Stimulated activated CD8-positive, alpha-beta memory T cell treated with anti-CD3 and anti-CD28 coated beads, Interleukin-4, amount 100 ng/mL, for 24 hours (primary cell): ENCODE measurements around the gene SLC25A25.
"Not testable (repeated sequence)": the region's sequence is repeated elsewhere in the genome, so short reads cannot be mapped to it uniquely, and the experiment has no call there.

ENCODE experiments used
- DNase-seq: peaks from one replicate; pipeline ENCODE4 v3.0.0-alpha.2; 2020; ENCODE audit warnings: low read depth

SLC25A25 gene

GRCh38 chr9:128051932-128052709, 15.9 kb upstream of the SLC25A25 start:
- DNase-seq, result no peak

DNA sequence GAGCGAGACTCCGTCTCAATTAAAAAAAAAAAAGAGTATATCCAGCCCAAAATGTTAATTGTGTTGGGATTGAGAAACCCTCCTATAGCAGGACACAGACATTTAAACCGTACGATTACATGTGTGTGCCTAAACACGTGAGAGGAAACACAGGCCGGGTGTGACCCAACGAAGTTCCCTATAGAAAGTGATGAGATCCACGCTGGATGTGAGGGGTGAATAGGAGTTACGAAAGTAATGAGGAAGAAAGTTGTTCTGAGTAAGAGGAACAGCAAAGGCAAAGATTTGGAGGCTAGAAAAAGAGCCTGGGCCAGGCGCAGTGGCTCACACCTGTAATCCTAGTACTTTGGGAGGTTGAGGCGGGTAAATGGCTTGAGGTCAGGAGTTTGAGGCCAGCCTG, 14.5 kb upstream of the SLC25A25 start:
- no peak for DNase-seq

DNA sequence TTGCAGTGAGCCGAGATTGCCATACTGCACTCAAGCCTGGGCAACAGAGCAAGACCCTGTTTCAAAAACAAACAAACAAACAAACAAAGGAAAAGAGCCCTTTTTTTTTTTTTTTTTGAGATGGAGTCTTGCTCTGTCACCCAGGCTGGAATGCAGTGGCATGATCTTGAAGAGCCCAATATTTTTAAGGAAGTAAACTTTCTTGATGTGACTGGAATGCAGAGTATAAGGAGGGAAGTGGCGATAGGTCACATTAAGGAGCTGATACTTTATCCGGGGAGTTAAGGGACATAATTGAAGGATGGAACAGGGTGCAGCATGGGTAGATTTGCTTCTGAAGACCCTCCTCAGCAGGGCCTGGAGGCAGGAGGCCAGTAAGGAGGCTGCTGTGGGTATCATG, 13.9 kb upstream of the SLC25A25 start:
- DNase-seq, result no peak

- DNase-seq, result no peak
These were observed 12.5 kb upstream of the SLC25A25 start for GRCh38 chr9:128055344-128056040.

GRCh38 chr9:128056086-128056485, 11.9 kb upstream of the SLC25A25 start:
- no peak for DNase-seq

- DNase-seq, result no peak
These were observed 10.9 kb upstream of the SLC25A25 start for GRCh38 chr9:128056887-128057723.

GRCh38 chr9:128057724-128058409, 10.2 kb upstream of the SLC25A25 start:
- DNase-seq, result no peak

DNA sequence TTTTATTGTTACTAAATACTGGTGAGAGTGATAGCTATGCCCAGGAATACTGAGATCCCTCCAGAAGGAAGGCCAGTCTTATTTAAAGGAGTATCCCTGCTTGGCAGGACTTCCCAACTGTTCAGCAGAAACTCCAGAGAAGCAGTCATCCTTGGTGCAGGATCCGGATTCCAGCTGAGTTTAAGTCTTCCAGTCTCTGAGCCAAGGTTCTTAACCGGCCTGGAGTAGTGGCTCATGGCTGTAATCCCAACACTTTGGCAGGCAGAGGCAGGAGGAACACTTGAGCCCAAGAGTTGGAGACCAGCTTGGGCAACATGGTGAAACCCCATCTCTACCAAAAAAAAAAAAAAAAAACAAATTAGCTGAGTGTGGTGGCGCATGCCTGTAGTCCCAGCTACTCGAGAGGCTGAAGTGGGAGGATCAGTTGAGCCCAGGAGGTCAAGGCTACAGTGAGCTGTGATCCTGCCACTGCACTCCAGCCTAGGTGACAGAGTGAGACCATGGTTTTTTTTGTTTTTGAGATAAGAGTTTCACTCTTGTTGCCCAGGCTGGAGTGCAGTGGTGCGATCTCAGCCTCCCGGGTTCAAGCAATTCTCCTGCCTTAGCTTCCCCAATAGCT, 8.6 kb upstream of the SLC25A25 start:
- DNase-seq, result no peak

DNA sequence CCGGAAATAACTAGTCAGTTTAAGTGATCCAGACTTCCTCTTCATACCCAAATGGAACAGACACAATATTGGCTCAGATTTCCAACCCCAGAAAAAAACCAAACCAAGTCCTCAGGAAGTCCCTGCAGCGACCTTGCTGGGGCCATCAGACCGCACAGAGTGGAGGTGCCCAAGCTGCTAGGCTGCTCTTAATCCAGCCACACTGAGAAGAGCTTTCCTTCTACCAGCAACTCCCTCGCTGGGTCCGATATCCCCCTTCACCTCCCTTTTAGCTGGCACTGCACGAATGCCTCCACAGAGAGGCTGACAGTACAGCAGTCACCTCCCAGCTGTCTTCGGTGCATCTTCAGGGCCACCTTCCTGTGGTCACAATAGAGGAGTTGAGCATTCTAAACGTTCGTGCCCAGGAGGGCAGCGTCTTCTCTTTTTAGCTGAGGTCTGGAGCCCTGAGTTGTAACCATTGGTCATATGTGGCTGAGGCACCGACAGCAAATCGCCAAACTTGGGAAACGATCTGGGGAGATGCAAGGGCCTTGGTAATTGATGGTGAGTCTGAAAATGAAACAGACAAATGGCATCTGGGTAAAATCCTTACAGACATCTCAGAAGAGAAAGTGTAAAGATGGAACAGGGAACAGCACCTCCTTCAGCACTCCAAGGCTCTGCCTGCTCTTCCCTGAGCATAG, 6.6 kb upstream of the SLC25A25 start:
- no peak for DNase-seq

DNA sequence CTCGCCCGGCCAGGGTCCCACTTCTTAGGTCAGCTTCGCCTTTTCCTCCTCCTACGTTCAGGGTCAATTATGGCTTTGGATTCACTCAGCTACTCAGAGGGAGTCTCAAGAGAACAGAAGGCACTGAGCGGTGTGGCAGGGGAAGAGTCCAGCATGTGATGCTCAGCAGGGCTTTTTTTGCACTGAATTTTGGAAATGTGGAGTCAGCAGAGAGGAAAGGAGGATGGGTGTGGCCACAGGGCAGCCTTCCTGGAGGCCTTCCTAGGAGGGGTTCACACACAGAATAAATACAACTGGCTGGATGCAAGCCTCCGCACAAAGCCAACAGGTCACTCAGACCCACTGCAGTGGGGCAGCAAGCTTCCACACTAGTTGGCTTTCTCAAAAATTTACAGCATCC, 5.8 kb upstream of the SLC25A25 start:
- no peak for DNase-seq

DNA sequence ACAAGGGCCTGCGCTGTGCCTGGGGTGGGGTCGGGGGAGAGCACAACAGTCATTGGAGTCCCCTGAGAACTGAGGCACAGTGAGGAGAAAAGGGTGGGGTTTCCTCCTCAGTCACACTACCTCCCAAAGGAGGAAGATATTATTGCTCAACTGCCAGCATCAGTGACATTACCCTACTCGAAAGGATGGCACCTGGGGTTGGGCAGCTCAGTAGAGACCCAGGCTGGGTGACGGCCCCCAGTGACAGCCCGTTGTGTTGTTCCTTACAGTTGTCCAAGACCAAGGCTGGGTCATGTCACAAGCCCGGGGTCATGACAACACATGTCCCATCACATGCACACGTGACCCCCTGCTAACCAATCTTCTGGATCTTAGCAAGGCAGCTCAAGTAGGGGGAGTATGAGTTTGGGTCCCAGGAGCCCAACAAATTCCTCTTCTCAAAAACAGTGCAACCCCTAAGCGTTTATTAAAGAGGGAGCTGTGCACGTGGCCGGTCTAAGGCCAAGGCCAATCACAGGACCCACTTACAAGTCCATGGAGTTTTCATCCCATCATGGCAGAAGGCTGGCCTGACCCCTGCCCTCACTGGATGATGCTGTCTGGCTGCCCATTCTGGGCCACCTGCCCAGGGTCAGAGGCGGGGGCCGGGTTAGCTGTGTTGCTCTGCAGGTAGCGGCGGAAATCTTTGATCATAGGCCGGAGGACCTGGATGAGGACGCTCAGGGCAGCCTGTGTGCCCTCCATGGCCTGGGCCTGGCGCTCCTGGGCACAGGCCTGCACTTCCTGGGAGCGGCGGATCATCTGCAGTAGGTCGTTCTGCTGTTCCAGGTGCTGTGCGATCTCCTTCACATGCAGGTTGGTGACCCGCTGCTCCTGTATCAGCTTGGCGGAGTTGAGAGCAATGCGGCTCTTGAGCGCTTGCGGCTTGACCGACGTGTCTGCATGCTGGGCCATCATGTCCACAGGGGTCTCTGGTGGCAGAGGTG, 4.9 kb upstream of the SLC25A25 start:
- DNase-seq, result no peak

- DNase-seq, result no peak
These were observed 1.9 kb upstream of the SLC25A25 start for GRCh38 chr9:128065907-128066712.

- peak; percentile 89 for DNase-seq
These were observed 1.1 kb upstream of the SLC25A25 start, which contains the start of gene NAIF1 for GRCh38 chr9:128066713-128067644. Gene NAIF1, minus strand, starts transcription at chr9:128067320. Its CDS starts 219 bp downstream, at chr9:128067101.

DNA sequence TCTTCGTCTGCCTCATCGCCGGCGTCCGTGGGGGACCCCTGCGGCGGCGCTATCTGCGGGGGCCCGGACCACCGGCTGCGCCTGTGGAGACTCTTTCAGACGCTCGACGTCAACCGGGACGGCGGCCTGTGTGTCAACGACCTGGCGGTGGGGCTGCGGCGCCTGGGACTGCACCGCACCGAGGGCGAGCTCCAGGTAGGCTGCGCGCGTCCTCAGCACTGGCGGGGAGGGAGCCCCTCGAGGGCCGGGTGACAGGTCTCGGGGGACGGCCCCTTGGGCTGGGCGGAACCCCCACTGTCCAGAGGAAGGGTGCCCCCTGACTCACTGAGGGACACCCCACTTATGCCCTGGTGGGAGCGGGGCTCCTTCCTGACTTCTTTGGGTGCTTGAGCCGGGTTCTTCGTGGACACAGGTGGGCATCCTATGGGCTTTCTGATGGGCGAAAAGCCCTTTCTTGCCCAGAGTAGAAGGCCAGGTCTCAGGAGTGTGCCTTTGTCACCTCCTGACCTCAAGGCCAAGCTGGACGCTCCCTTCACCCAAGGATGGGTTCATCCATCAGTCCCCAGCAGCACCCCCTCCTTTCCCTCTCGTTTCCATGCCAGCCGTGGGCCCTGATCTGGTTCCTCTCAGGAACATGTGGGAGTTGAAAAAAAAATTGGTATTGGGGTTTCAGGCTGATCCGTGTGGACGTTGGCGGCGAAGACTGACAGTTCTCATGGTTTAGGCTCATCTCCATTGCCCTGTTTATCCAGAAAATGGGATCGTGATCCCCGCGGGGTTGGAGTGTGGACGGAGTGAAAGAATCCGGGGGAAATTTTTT, 564 bp downstream of the SLC25A25 start:
- no peak for DNase-seq

- DNase-seq, result no peak
These were observed 2.8 kb downstream of the SLC25A25 start for GRCh38 chr9:128070874-128071273.

DNA sequence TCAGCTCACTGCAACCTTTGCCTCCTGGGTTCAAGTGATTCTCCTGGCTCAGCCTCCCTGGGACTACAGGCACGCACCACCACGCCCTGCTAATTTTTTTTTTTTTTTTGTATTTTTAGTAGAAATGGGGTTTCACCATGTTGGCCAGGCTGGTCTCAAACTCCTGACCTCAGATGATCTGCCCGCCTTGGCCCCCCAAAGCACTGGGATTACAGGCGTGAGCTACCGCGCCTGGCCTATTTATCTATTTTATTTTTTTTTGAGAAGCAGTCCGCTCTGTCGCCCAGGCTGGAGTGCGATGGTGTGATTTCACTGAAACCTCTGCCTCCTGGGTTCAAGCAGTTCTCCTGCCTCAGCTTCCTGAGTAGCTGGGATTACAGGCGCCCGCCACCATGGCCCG, 3.4 kb downstream of the SLC25A25 start:
- DNase-seq, result not testable (repeated sequence)
